Endodermal cell (in vitro differentiated cells): ENCODE results near the gene NDOR1. TPM values are rescaled to one million over a fixed set of nuclear protein-coding genes. Genes with fewer than 3 reads are reported as not detected.

ENCODE experiments used
- DNase-seq: peaks from one replicate; pipeline ENCODE4 v3.0.0-alpha.2; 2017
- H3K27ac ChIP-seq: 2 replicates; pipeline ENCODE4 v1.5.1; 2013; ENCODE audit warnings: mild to moderate bottlenecking, low read depth, low read length, moderate library complexity
- H3K27me3 ChIP-seq: 2 replicates; pipeline ENCODE4 v1.6.1; 2013; ENCODE audit warnings: mild to moderate bottlenecking, low read length, moderate library complexity; ENCODE audit not compliant: insufficient read depth, control insufficient read depth, poor library complexity, severe bottlenecking
- H3K36me3 ChIP-seq: 2 replicates; pipeline ENCODE4 v1.7.0; 2013; ENCODE audit warnings: mild to moderate bottlenecking, low read length, moderate library complexity; ENCODE audit not compliant: control insufficient read depth, insufficient read depth
- H3K4me1 ChIP-seq: one replicate; pipeline ENCODE4 v1.7.0; 2013; ENCODE audit warnings: low read length; ENCODE audit not compliant: control insufficient read depth, insufficient read depth
- H3K4me3 ChIP-seq: 2 replicates; pipeline ENCODE4 v1.5.1; 2013; ENCODE audit warnings: mild to moderate bottlenecking, low read length, moderate library complexity
- H3K9ac ChIP-seq: 2 replicates; pipeline ENCODE4 v1.6.1; 2013; ENCODE audit warnings: mild to moderate bottlenecking, low read length, moderate library complexity; ENCODE audit not compliant: poor library complexity, severe bottlenecking; ENCODE audit errors: extremely low read depth
- H3K9me3 ChIP-seq: 2 replicates; pipeline ENCODE4 v1.6.1; 2013; ENCODE audit warnings: mild to moderate bottlenecking, low read length, moderate library complexity; ENCODE audit not compliant: control insufficient read depth
- H3K27ac Mint-ChIP-seq: 2 replicates; pipeline ENCODE4 v1.8.0; 2020; ENCODE audit warnings: mixed read lengths
- H3K27me3 Mint-ChIP-seq: 2 replicates; pipeline ENCODE4 v1.8.0; 2021; ENCODE audit warnings: mild to moderate bottlenecking, mixed read lengths; ENCODE audit not compliant: insufficient read depth
- H3K36me3 Mint-ChIP-seq: 2 replicates; pipeline ENCODE4 v1.8.0; 2020; ENCODE audit warnings: low read depth, mixed read lengths
- H3K4me1 Mint-ChIP-seq: 2 replicates; pipeline ENCODE4 v1.8.0; 2020; ENCODE audit warnings: mixed read lengths
- H3K4me3 Mint-ChIP-seq: 2 replicates; pipeline ENCODE4 v1.8.0; 2020; ENCODE audit warnings: mild to moderate bottlenecking, moderate library complexity, mixed read lengths
- H3K9me3 Mint-ChIP-seq: 2 replicates; pipeline ENCODE4 v1.8.0; 2020; ENCODE audit warnings: mild to moderate bottlenecking, mixed read lengths
- WGBS, 2 experiments: methylation state at CpG; one replicate each; pipeline versions ENCODE4 v1.1.5 to v1.1.7; 2013; ENCODE audit warnings: missing lambda C conversion rate in 2 of 2, mixed read lengths in 1 of 2; ENCODE audit not compliant: insufficient coverage in 1 of 2, insufficient read length in 1 of 2; 5-methylcytosine and 5-hydroxymethylcytosine counted together
- total RNA-seq, 2 donors: library from RNA; stranded (reverse); fragmentation: NEBNext Ultra II Directional in 1 of 2; extraction: Animal tissue kit (Norgen Biotek cat#: 25700) in 1 of 2; gene quantifications; 2 replicates in 1 of 2; 3 replicates in 1 of 2; pipeline ENCODE4 v1.2.1, GENCODE V29; 2021
- TF ChIP-seq, protein P1 (sequence below): fragments of 200-600 bp; sonication (generic); conservative IDR thresholded peaks from 2 replicates; pipeline ENCODE4 v1.5.0; 2021; ENCODE audit warnings: antibody characterized with exemption, mild to moderate bottlenecking

NDOR1 gene
- total RNA-seq, 2 donors from 2014 or later, result 39.2 to 41.4 TPM

DNA sequence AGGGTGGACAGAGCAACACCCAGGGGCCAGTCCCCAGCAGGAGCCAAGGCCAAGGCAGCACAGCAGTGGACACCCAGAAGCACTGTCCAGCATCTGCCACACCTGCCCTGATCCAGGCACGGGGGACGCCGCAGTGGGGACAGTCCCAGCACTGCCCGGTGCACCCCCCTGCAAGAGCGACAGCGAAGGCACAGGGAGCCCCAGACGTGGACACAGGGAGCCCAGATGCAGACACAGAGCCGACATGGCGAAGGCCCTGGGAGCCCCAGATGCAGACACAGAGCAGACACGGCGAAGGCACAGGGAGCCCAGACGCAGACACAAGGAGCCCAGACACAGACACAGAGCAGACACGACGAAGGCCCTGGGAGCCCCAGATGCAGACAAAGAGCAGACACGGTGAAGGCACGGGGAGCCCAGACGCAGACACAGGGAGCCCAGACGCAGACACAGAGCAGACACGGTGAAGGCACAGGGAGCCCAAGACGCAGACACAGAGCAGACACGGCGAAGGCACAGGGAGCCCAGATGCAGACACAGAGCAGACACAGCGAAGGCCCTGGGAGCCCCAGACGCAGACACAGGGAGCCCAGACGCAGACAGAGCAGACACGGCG, 21.4 kb upstream of the NDOR1 start:
- H3K36me3 ChIP-seq, result peaks cover 19% of the 10 kb centered on the region
- Mint-ChIP-seq H3K4me1 (peaks cover 13% of the 10 kb centered on the region), H3K27me3 (no peaks in the 10 kb centered on the region), H3K36me3 (peaks cover 19% of the 10 kb centered on the region), H3K9me3 (no peaks in the 10 kb centered on the region), H3K4me3 (no peak overlapping the region), H3K27ac (no peak overlapping the region)
- DNase-seq, result no peak
- H3K27ac ChIP-seq, result no peak overlapping the region
- WGBS, 2 experiments, result 94 to 95% methylated on average over 27 of the region's 27 CpGs
- H3K4me1 ChIP-seq, result peaks cover 12% of the 10 kb centered on the region
- no peak overlapping the region for H3K9ac ChIP-seq
- H3K9me3 ChIP-seq, result no peaks in the 10 kb centered on the region
- no peaks in the 10 kb centered on the region for H3K27me3 ChIP-seq
- H3K4me3 ChIP-seq, result no peak overlapping the region
- TF ChIP-seq, protein P1, sequence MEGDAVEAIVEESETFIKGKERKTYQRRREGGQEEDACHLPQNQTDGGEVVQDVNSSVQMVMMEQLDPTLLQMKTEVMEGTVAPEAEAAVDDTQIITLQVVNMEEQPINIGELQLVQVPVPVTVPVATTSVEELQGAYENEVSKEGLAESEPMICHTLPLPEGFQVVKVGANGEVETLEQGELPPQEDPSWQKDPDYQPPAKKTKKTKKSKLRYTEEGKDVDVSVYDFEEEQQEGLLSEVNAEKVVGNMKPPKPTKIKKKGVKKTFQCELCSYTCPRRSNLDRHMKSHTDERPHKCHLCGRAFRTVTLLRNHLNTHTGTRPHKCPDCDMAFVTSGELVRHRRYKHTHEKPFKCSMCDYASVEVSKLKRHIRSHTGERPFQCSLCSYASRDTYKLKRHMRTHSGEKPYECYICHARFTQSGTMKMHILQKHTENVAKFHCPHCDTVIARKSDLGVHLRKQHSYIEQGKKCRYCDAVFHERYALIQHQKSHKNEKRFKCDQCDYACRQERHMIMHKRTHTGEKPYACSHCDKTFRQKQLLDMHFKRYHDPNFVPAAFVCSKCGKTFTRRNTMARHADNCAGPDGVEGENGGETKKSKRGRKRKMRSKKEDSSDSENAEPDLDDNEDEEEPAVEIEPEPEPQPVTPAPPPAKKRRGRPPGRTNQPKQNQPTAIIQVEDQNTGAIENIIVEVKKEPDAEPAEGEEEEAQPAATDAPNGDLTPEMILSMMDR, result no peak

DNA sequence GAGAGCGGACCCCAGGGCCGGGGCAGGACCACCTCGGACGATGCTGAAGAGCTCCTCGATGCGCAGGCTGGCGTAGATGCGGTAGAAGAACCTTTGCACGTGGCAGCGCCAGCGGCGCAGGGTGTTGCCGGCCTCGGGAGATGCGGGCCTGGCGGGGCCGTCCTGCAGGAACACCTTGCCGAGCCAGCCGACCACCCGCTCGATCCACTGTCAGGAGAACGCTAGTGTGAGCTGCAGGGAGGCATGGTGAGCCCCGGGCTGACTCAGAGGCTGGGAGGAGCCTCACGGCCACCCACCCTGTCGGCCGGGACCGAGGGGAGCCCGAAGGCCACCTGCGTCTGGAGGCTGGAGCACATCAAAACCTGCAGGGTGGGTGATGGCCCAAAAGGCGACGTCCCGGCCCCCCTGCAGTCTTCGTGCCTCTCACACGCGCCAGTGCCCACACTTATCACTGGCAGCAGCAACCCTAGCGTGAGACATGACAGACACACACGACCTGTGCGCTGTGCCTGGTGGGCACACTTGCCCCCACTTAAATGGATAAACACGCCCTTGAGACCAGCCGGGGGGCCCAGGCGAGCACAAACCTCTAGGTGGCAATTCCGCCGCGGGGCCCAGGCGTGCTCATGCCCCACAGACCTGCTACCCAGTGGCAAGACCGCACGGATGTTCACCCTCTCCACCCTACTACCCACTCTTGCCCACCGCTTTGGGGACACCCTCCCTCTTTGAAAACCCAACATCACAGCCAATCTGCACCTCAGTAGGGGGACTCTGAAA, 20.4 kb upstream of the NDOR1 start:
- H3K27me3 Mint-ChIP-seq, result no peaks in the 10 kb centered on the region
- no peak overlapping the region for H3K4me3 Mint-ChIP-seq
- peaks cover 16% of the 10 kb centered on the region for H3K36me3 Mint-ChIP-seq
- H3K9me3 Mint-ChIP-seq, result no peaks in the 10 kb centered on the region
- no peak for DNase-seq
- no peak overlapping the region for H3K27ac Mint-ChIP-seq
- 93 to 96% methylated on average over 38 to 48 of the region's 48 CpGs for WGBS, 2 experiments
- Histone ChIP-seq H3K4me3 (no peak overlapping the region), H3K36me3 (peaks cover 22% of the 10 kb centered on the region), H3K9ac (no peak overlapping the region), H3K4me1 (peaks cover 20% of the 10 kb centered on the region), H3K9me3 (no peaks in the 10 kb centered on the region), H3K27me3 (no peaks in the 10 kb centered on the region), H3K27ac (no peak overlapping the region)
- peaks cover 19% of the 10 kb centered on the region for H3K4me1 Mint-ChIP-seq
- TF ChIP-seq, protein P1, result no peak

DNA sequence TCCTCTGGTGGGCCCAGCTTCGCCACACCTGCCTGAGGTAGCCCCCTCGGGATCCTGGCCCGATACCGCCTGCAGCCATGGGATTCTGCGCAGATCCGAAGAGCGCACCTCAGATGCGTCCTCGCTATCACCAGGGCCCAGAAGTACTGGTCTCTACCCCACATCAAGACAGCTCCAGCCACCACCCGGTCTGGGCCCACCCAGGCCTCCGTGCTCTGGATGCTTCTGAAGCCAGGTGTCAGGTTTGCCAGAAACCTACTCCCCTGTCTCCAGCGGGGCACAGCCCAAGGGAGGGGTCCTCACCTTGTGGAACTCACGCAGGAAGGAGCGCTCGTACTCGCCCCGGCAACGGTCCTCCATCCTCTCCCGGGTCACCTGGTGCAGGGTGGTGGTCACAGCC, 19.6 kb upstream of the NDOR1 start:
- H3K27ac Mint-ChIP-seq, result no peak overlapping the region
- Histone ChIP-seq H3K4me1 (peaks cover 23% of the 10 kb centered on the region), H3K4me3 (no peak overlapping the region), H3K27ac (no peak overlapping the region), H3K27me3 (no peaks in the 10 kb centered on the region), H3K36me3 (peaks cover 30% of the 10 kb centered on the region), H3K9me3 (no peaks in the 10 kb centered on the region), H3K9ac (no peak overlapping the region)
- no peaks in the 10 kb centered on the region for H3K9me3 Mint-ChIP-seq
- TF ChIP-seq, protein P1, result no peak
- peaks cover 19% of the 10 kb centered on the region for H3K4me1 Mint-ChIP-seq
- H3K36me3 Mint-ChIP-seq, result peaks cover 21% of the 10 kb centered on the region
- 96 to 97% methylated on average over 10 to 19 of the region's 19 CpGs for WGBS, 2 experiments
- peak overlapping the region; percentile 83 for H3K4me3 Mint-ChIP-seq
- H3K27me3 Mint-ChIP-seq, result no peaks in the 10 kb centered on the region
- no peak for DNase-seq
